Activated effector memory CD4-positive, alpha-beta T cell treated with anti-CD3 and anti-CD28 coated beads, Interleukin-2, amount 50 U/mL, for 16 hours (primary cell): ENCODE measurements around the gene RXFP4.

Source experiments
- DNase-seq: peaks from one replicate; pipeline ENCODE4 v3.0.0-alpha.2; 2020

Gene RXFP4

DNA sequence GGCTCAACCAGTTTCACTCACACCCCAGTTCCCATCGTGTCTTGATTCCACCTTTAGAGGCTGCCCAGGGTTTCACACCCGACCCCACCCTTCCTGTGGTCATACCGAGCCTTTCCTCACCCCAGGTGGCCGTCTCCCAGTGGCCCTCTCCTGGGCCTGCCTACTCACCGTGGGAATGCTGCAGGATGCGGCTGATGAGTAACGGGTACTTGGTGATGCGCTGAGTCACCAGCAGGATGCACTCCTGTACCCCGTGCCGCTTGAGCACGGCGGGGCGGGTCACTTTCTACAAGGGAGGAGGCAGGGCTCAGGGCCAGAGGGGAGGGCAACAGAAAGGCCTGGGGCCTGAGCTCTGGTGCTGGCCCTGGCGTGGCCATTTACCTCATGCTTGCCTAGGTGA lies 20.5 kb downstream of the RXFP4 start:
- DNase-seq, result no peak

DNA sequence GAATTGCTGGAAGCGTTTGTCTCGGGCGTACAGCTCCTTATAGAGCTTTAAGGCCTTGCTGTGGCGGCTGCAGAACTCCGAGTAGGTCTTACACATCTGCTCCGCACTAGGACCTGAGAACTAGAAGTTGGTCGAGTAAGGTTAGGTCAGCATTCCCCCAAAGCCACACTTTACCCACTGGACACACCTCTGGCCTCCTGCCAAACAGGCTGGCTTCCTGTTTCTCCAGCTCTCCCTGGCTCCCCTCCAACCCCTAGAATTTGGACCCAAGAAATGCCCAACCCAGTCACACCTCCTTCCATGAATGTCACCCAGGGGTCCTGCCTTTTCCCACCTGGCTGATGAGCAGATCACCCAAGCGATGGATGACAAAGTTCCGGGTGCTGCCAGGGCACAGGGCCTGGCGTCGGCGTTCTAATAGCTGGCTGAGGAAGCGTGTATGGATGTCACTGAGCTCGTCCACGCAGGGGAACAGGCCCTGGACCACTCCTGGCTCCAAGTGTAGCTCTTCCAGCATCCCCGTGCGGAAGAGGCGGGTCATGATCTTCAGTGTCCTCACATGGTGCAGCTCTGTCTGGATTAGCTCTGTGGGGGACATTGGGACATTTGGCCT lies 21.3 kb downstream of the RXFP4 start:
- no peak for DNase-seq

DNA sequence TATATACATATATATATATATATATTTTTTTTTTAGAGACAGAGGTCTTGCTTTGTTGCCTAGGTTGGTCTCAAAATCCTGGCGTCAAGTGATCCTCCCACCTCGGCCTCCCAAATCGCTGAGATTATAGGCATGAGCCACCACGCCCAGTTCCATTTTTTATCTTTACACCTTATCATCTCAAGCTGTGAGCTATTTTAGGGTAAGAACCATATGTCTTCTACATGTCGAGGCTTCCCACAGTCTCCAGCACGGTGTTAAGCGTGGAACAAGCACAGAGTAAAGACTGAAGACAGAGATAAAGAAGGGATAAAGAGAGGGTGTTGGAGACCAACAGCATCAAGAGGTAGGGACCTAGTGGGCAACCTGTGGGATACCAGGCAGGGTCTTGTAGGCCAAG lies 22.8 kb downstream of the RXFP4 start:
- DNase-seq, result no peak

DNA sequence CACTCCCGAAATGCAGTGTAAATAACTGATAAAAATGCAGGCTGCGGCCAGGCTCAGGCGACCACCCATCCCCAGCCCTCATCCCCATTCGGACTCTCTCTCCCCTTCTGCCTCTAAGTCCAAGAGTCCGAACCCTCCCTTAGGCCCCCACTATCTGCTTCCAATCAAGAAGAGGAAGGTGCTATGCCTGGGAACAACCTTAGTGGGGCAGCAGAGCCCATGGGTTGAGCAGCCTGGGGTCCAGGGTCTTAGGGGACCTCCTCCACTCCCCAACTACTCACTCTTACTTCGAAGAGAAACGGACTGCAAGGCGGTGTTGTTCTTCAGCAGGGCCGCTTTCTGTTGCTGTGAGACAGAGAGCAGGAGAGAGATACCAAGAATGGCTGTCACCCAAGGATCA lies 24.7 kb downstream of the RXFP4 start:
- no peak for DNase-seq

DNA sequence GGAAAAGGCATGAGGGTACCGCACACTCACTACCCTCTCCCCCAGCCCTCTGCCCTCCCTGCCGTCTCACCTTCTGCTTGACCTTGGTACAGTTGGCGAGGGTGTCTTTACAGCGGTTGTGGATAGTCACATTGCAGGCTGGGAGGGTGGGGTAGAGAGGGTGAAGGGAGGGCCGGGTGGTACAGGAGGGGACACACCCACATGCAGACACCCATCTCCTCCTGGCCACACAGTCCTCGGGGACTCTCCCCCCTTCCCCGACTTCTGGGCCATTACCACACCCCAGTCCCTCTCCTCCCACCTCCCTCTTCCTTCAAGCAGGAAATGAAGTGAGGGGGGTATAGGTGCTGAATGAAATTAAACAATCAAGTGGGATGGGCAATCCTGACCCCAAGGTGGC lies 25.3 kb downstream of the RXFP4 start:
- DNase-seq, result no peak

DNA sequence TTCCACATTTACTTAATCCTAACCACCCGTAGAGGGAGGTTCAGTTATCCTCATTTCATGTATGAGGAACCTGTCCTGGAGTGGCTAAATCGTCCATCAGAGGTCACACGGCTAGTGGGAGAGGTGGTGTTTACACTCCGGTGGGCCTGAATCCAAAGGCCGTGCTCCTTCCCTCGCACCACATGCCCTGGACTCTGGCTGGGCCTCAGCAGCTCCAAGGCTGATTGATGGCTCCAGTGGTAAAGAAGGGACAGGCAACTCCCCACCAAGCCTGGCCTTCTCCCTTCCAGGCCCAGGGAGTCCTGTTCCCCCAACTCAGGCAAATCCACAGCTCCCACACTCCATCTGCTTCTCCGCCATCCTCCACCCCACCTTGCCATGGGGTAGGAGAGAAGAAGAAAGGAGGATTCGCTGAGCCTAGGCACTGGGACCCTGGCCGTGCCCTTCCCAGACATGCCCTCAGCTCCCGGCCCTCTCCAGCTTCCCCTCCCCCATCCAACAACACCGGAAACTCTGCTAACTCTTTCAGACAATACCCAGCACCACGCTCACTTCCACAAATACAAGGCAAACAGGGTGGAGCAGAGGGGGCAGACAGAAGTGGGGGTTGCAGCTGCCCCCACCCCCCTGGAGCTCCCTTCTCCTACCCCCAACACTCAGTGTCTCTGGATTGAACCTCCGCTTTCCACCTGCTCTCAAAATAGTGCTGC lies 26.1 kb downstream of the RXFP4 start:
- no peak for DNase-seq

DNA sequence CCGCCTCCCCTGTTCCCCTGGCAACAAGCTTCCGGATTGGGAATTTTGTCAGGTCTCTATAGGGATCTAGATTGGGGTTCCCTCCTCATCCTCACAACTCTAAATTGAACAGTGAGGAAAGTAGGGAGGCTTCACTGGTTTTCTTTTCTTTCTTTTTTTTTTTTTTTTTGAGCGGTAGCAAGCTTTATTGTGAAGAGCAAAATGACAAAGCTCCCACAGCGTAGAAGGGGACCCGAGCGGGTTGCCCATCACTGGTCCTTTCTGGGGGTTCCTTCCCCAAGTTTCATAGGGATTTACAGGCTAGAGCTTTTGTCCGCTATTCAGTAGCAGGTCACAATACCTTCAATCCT lies 26.6 kb downstream of the RXFP4 start:
- no peak for DNase-seq

DNA sequence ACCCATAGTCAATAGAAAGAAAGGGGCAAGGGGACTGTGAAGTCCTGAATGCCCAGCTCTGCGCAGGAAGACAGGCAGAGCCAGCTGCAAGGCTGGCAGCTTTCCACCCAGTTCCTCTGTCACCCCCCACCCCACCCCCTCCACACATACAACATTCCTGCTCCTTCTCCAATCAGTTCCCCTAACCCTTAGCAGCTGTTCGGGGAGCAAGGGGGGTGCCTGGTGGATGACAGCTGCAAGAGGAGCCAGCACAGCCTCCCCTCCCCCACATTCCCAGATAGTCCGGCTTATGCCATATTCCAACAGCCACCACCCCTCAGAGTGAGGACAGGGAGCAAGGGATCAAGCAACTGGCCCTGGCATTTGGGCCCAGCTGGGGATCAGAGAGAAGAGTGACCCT lies 27.2 kb downstream of the RXFP4 start:
- DNase-seq, result no peak

DNA sequence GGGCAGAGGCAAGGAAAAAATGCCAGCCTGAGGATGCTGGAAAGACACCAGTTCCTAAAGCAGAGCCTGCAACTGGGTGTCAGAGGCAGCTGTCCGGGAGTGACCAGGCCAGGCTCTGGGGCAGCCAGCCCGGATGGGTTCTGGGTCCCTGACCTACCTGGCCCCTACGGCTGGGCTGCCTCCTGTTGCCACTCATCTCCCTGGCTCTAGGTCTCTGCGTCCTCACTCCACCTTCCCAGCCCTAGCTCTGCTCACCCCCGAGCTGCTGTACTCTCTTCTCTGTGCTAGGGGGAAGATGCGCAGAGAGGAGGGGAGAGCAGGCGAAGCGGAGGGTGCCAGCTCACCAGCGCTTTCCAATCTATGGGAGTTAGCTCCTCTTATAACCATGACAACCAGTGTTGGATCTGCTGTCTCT lies 27.9 kb downstream of the RXFP4 start:
- DNase-seq, result no peak

DNA sequence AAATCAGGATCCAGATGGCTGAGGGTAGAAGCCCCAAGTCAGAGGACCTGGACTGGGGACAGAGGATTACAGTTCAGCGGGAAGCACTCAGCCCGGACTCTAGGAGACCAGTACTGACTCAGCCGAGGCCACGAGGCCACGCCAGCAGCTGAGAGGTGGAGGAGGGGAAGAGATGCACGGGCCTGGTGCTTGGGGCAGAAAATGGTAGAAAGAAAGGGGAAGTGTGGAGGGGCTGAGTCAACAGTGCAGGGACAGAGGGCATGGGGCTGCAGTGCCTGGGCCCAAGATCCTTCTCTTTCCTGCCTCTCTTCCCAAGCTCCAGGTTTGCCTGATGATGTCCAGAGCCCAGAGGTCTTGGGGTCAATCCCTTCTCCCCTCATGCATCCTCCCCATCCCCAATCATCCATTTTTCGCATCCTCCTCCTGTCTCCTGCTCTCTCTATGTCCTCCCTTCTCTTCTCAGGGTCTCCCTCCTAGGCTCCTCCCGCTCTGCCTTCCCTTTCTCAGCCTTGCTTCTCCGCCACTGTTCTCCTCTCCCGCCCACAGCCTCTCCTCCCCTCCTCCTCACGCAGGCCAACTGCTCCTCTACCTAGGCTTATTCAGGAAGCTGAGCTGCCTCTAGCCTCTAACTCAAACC lies 29.2 kb downstream of the RXFP4 start:
- DNase-seq, result peak; percentile 71

DNA sequence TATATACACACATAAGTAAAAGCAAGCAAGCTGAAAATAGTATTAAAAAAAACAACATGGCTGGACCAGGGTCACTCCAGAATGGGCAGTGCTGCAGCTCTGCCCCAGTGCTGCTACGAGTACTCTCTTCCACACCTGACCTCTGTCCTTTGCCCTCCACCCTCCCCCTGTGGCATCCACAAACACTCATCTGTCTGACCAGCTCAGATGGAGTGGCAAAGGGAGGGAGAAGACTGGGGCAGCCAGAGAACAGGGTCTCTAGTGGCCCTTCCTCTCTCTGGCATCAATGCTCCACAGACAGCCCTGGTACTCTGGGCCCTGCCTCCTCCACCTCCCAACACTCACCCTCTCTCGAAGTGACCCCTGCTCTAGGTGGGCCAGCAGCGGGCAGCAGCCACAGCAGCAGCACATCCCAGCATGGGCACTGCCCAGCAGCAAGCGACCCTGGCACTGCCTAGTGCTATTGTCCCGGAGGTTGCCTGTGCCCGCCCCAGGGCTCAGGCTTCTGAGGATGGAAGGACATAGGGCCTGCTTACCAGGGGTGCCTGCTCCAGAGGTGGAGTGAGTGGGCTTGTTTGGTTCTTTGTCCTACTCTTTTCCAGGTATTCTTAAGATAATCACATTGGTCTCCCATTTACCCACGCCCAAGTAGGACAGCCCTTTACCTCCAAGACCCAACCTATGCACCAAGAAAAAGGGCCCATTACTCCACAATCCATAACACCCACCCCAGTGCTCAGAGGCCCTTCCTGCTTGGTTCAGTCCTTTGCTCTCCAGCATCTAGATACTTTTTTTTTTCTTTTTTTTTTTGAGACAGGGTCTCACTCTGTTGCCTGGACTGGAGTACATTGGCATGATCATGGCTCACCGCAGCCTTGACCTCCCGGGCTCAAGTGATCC lies 30.7 kb downstream of the RXFP4 start:
- no peak for DNase-seq

DNA sequence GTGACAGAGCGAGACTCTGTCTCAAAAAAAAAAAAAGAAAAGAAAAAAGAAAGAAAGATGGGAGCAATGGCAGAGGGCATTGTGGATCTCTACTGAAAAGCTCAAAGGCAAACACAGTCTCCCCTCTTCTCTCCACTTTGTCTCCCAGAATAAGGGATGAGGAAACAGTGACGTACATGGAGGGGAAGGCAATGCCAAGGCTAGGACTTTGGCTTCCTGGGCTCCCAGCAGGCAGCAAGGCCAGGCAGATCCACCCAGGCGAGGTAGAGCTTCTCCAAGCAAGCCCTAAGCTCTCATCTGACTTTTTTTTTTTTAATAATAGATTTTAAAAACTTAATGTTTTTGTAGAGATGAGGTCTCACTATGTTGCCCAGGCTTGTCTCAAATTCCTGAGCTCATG lies 32.3 kb downstream of the RXFP4 start:
- DNase-seq, result no peak

DNA sequence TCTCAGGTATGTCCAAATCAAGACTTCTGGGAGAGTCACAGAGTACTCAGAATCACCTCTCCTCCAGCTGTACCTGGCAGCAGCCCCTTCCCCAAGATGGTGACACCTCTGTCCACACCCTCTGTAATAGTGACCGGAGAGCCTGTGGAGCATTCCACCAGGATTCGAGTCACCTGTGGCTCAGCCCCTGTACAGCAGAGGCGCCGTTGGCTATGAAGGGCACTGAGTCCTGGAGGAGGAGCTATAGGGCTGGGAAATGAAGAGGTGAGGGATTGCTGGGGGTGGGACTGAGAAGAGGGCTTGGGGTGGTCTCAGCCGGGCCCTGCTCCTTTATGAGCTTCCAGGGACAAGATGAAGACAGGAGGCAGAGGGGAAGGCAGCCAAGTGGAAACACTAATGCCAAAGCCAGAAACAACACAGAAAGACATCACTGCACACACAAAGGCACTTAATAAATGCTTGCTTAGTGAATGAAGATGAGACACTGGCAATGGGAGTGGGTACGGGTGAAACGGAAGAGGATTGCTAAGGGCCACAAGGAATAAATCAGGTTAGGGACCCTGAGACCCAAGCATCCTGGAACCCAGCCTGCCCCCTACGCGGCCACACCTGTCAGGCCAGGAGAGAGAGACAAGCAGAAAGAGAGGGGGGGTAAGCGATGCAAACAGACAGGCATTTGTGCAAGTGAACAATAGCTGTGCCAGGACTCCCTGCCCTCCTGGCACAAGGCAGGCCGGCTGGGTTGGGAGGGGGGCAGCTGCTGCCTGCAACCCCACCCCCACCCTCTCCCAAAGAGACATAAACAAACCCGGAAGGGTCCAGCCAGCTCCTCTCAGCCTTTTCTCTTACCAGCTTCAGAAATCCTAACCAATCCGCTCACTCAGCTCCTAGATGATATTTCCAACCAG lies 33.0 kb downstream of the RXFP4 start:
- no peak for DNase-seq

DNA sequence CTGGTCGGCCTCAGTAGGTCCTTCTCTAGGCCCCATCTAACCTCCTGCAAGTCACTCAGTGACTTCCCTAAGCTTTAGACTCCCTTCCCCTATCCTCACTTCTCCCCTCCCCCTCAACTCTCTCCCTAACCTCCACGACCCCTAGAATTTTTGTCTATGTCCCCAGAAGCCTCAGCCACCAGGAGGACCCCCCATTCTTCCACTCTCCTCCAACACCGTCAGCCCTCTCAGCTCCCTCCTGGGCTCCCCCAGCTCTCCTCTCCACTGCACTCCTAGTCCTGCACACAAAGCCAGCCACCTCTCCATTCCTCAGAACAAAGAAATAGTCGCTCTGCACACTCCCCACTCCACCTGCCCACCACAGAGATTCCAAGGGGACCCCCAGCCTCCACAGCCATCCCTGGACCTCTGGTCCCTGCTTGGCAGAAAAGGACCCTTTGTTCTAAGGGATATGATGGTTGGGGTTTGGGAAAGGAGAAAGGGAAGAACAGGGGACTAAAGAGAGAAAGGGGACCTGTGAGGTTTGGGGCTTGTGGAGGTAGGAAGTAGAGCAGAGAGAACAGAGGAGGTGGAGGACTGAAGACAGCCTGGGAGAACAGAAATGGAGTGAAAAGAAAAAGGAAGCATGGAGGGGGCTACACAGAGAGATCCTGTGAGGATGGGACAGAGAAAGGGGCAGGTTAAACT lies 34.1 kb downstream of the RXFP4 start:
- no peak for DNase-seq

DNA sequence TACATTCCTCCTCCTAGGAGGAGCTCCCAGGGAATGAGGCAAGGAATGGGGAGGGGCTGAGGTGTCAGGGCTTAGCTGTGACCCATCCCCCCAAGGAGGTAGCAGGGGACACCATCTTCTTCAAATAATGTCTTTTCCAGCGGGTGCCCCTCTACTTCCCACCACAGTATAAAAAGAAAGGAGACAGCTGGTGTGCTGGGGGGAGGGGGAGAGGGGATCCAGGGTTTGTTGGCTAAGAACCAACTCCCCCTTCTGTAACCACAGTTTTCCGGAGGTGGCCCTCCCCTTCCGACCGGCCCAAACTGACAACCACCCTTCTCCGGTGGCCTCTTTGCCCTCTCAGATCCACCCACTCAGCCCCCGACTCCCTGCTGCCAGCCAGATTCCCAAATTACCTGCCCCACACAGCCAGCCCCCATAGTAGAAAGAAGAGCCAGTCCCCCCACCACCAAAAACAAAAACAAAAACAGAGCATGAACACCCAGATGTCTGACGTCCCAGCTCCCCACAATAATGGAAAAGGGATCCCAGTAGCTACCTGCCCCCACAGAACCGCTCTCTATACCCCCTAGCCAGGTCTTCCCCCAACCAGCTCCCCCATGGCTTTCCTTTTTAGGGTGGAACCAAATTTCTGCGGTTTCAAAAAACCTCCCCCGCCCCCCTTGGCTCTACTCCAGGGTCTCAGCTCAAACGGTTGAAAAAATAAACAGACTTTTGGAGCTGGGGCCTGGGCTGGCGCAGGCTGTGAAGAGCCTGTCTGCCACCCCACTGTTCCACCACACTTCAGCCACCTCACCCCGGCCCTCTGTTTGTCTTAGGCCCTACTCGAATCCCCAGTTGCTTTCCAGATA lies 34.8 kb downstream of the RXFP4 start:
- peak; percentile 85 for DNase-seq

DNA sequence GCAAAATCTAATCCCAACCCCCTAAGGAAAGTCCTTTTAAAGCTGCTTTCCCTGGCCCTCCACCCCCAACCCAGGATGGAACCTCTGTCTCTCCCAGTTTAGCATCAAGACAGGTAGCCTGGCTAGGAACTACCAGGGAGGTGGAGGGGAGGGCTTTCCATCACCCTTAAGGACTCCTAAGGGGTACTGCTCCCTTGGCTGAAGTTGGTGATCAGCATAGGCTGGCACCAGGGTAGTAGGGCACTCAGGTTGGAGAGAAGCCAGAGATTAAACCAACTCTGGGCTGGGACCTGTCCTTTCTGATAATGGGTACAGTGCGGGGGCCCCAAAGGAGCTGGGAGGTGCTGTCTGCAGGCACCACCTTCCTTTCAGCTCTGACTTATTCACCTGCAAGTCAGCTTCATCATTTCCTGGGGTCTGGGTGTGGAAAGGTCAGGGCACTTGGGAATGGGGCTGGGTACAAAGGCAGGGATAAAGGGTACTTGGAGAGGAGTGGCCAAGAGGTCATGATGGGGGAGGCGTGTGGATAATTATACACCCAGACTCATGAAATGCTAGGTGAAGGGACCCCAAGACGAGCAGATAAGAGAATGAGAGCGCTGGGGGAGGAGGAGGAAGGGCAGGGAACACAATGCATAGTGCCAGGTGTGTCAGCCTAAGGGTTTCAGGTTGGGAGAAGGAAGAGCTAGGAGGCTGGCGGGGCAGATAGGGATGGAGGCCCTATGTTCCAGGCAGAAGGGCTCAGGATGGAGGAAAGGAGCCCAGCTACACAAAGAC lies 35.7 kb downstream of the RXFP4 start:
- peak; percentile 72 for DNase-seq

DNA sequence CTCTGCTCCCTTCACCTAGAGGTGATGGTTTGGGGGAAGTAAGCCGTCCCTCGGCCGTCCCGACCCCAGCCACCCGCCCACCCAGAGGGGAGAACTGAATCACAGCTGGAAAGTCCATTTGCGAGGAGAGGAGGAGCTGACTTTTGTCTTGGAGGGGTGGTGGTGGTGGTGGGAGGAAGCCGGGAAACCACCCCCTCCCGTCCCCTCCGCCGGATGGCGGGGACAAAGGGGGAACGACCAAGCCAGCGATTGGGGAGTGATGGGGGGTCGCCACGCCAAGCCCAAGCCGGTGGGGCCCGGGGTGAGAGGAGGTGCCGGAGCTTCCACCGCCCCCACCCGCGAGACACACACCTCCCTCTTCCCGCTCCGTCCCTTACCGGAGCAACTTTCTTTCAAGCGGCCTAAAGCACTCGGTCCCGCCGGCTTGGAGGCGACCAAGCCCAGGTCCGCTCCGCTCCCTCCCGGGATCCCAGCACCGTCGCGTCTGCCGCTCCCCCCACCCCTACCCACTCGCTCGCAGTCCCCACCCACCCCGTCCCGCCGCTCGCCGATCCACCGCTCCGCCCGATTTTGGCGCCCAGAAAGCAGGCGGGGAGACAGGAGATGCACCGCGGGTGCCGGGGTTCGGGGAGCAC lies 36.4 kb downstream of the RXFP4 start:
- peak; percentile 89 for DNase-seq

DNA sequence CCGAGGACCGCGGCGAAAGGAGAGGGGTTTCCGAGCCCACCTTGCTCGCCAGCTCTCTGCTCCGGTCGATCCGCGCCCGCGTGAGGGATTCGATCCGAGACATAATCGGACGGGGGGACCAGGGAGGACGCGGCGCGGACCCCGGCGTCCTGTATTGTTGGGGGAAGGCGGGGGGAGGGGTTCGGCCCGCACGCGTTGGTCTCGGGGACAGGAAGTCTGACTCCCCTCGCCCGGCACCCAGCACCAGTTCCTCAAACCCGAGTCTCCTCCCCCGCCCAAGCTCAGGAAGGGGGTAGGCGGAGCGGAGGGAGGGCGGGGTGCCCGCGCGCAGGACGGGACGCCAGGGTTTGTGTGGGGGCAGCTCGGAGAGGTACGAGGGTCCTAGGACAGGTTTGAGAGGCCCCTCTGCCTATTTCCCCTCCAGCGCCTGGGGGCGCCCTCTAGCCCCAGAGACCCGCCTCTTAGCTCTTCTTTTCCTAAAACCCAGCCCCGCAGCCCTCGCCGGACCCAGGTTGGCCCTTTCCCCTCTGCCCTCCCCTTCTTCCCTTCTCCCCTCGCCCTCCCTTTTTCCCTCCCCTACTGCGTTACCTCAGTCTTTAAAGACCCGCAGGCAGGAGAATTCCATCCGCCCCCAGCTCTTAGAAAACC lies 37.0 kb downstream of the RXFP4 start, which contains the start of gene ARHGEF2:
TSS of gene ARHGEF2 (minus strand) at position 223 of the 648 bp plus-strand sequence. CDS start at position 103, 120 bp downstream.
- peak; percentile 92 for DNase-seq

DNA sequence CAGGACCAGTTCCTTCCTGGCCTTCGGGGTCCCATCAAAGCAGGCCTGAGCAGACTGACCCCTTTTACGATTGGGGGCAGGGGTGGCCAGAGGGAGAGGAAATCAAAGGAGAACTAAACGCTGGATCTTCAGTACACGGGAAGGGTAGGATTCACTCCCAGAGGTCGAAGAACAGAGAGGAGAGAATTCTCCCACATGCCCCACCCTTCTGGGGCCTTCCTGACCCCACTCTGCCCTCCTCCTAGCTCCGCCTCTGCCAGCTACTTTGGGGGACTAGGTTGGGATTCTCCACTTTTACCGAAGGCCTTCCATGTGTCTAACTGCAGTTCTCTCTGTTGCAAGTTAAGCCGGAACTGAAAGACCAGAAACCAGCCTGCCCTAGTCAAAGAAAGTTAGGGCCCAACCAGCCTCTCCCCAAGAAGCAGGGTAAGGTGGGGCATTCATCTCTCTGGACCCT lies 37.6 kb downstream of the RXFP4 start:
- DNase-seq, result peak; percentile 70
